ENCODE data around the gene GOLGA6L10. TPM values are rescaled to one million over a fixed set of nuclear protein-coding genes. Genes with fewer than 3 reads are reported as not detected.

GOLGA6L10 gene
- total and polyA plus RNA-seq, 9 of the 15 experiments (the other 6 are each of a cell fraction or from before 2014, with no cell fraction given), result 0.32 to 7.1 (median 2.0) TPM

DNA sequence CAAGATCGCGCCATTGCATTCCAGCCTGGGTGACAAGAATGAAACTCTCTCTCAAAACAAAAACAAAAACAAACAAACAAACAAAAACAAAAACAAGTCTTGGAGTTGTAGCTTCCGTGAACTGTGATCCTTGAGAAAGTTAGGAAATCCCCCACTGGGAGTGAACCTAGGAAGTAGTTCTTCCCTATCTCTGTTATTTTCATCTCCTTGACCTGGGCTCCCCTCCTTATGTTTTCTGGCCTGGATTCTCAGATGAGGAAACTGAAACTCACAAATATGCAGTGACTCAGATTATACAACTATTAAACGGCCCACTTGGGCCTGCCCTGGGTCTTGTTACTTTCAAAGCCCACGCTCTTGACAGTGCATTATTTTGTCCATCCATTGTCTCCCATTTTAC, 57.0 kb downstream of the GOLGA6L10 start:
- DNase-seq (ENCODE audit: extremely low read depth in 1 of 4, low spot score in 3 of 4) (no peak), ATAC-seq (no peak), FAIRE-seq (no peak)
- H2AFZ ChIP-seq (ENCODE audit: low read depth, low read length), result no peak overlapping the region
- H3K27ac ChIP-seq (ENCODE audit: extremely low read depth, low read depth, low read length), result no peak overlapping the region
- H3K36me3 ChIP-seq (ENCODE audit: control insufficient read depth, insufficient read depth, low read length), result no peaks in the 10 kb centered on the region
- H3K9ac ChIP-seq (ENCODE audit: insufficient read depth in 1 of 2, low read depth in 2 of 2, low read length in 2 of 2), result no peak overlapping the region
- no peak overlapping the region for H3K4me3 ChIP-seq
- H4K20me1 ChIP-seq (replicated peaks; ENCODE audit: control insufficient read depth, insufficient read depth, low read length), result no peaks in the 10 kb centered on the region
- H3K9me3 ChIP-seq (replicated peaks; ENCODE audit: control insufficient read depth, insufficient read depth, low read depth, low read length), result no peaks in the 10 kb centered on the region
- BruUV-seq (replicated peaks), result no TSS peak
- ChIA-PET CTCF (ENCODE audit: low intra/inter-chr PET ratio) (no interaction called here), POLR2A (no interaction called here)
- H3K9me1 ChIP-seq (ENCODE audit: control insufficient read depth, insufficient read depth, low read length), result no peaks in the 10 kb centered on the region
- in situ Hi-C loops (cut with MboI), result no loop called here
- H3K4me2 ChIP-seq (ENCODE audit: insufficient read depth, low read length), result no peak overlapping the region
- 55% methylated on average over 5 of the region's 5 CpGs for WGBS (ENCODE audit: insufficient coverage, low coverage, missing lambda C conversion rate)
- TF ChIP-seq RCOR1 (IDR thresholded peaks at IDR 0.05; ENCODE audit: borderline replicate concordance in 1 of 2, low read depth in 2 of 2, low read length in 2 of 2), result no peak
- H3K79me2 ChIP-seq (ENCODE audit: control insufficient read depth, insufficient read depth, low read length), result no peaks in the 10 kb centered on the region
- intact Hi-C loops (cut with micrococcal nuclease), result no loop called here
- H3K4me1 ChIP-seq (replicated peaks in 1 of 2; ENCODE audit: control insufficient read depth in 2 of 2, insufficient read depth in 2 of 2, low read length in 2 of 2), result peaks cover 0 to 2% of the 10 kb centered on the region in 2 experiments; a peak in 2 of 5 replicates
- no peaks in the 10 kb centered on the region for H3K27me3 ChIP-seq (ENCODE audit: control insufficient read depth in 2 of 2, insufficient read depth in 2 of 2, low read length in 2 of 2)

Other genes starting within 250 kb of the GOLGA6L10 start
- gene EFL1, start 86.7 kb downstream of the GOLGA6L10 start, total RNA-seq (2014; rRNA removed), result 14.0 and 18.0 TPM in 2 replicates
- gene EFL1, start 86.7 kb downstream of the GOLGA6L10 start, total RNA-seq (2014; rRNA removed; fragmentation: Illumina TruSeq; extraction: Trizol), result 24.3 and 26.6 TPM in 2 replicates
- 21.8 and 23.0 TPM in 2 replicates for gene EFL1, start 86.7 kb downstream of the GOLGA6L10 start, total RNA-seq (2015; rRNA removed; fragmentation: Illumina TruSeq; extraction: Trizol)
- 16.6 and 17.4 TPM in 2 replicates for gene EFL1, start 86.7 kb downstream of the GOLGA6L10 start, total RNA-seq (2021)
- 17.1 and 26.2 TPM in 2 replicates for gene EFL1, start 86.7 kb downstream of the GOLGA6L10 start, polyA plus RNA-seq (2011; rRNA removed)
- 17.9 and 32.5 TPM in 2 replicates for gene EFL1, start 86.7 kb downstream of the GOLGA6L10 start, polyA plus RNA-seq (2014; fragmentation: Illumina TruSeq; extraction: Trizol)
- gene EFL1, start 86.7 kb downstream of the GOLGA6L10 start, polyA plus RNA-seq (2014; fragmentation: Nextera tagmentation; extraction: Ambion mirVana), result 10 to 100 TPM in 1 of 2 experiments, 1 to 10 TPM in 1; 4.8 to 16.9 TPM
- 13.4 and 14.7 TPM in 2 replicates for gene EFL1, start 86.7 kb downstream of the GOLGA6L10 start, polyA plus RNA-seq (2014; rRNA removed)
- 3.2 and 8.5 TPM in 2 replicates for gene SAXO2, start 86.7 kb downstream of the GOLGA6L10 start, total RNA-seq (2014; rRNA removed)
- gene SAXO2, start 86.7 kb downstream of the GOLGA6L10 start, total RNA-seq (2014; rRNA removed; fragmentation: Illumina TruSeq; extraction: Trizol), result 3.1 and 3.6 TPM in 2 replicates
- gene SAXO2, start 86.7 kb downstream of the GOLGA6L10 start, total RNA-seq (2015; rRNA removed; fragmentation: Illumina TruSeq; extraction: Trizol), result 5.0 and 8.6 TPM in 2 replicates
- gene SAXO2, start 86.7 kb downstream of the GOLGA6L10 start, total RNA-seq (2021), result 5.7 and 8.2 TPM in 2 replicates
- 12.0 and 14.2 TPM in 2 replicates for gene SAXO2, start 86.7 kb downstream of the GOLGA6L10 start, polyA plus RNA-seq (2011; rRNA removed)
- 3.8 and 4.5 TPM in 2 replicates for gene SAXO2, start 86.7 kb downstream of the GOLGA6L10 start, polyA plus RNA-seq (2014; fragmentation: Illumina TruSeq; extraction: Trizol)
- 1 to 10 TPM; 6.0 to 9.5 TPM for gene SAXO2, start 86.7 kb downstream of the GOLGA6L10 start, polyA plus RNA-seq (2014; fragmentation: Nextera tagmentation; extraction: Ambion mirVana)
- gene SAXO2, start 86.7 kb downstream of the GOLGA6L10 start, polyA plus RNA-seq (2014; rRNA removed), result 9.6 and 10.0 TPM in 2 replicates
- 6.4 and 7.0 TPM in 2 replicates for gene GOLGA6L9, start 80.3 kb upstream of the GOLGA6L10 start, total RNA-seq (2014; rRNA removed)
- 4.0 and 4.4 TPM in 2 replicates for gene GOLGA6L9, start 80.3 kb upstream of the GOLGA6L10 start, total RNA-seq (2014; rRNA removed; fragmentation: Illumina TruSeq; extraction: Trizol)
- 4.9 and 5.8 TPM in 2 replicates for gene GOLGA6L9, start 80.3 kb upstream of the GOLGA6L10 start, total RNA-seq (2015; rRNA removed; fragmentation: Illumina TruSeq; extraction: Trizol)
- gene GOLGA6L9, start 80.3 kb upstream of the GOLGA6L10 start, total RNA-seq (2021), result 2.6 and 3.2 TPM in 2 replicates
- 5.7 and 6.8 TPM in 2 replicates for gene GOLGA6L9, start 80.3 kb upstream of the GOLGA6L10 start, polyA plus RNA-seq (2011; rRNA removed)
- 6.7 and 7.0 TPM in 2 replicates for gene GOLGA6L9, start 80.3 kb upstream of the GOLGA6L10 start, polyA plus RNA-seq (2014; fragmentation: Illumina TruSeq; extraction: Trizol)
- 1 to 10 TPM; 1.1 to 1.2 TPM for gene GOLGA6L9, start 80.3 kb upstream of the GOLGA6L10 start, polyA plus RNA-seq (2014; fragmentation: Nextera tagmentation; extraction: Ambion mirVana)
- 7.9 and 11.4 TPM in 2 replicates for gene GOLGA6L9, start 80.3 kb upstream of the GOLGA6L10 start, polyA plus RNA-seq (2014; rRNA removed)
- gene RPS17, start 191.0 kb upstream of the GOLGA6L10 start, total RNA-seq (2014; rRNA removed), result 4,669 and 6,363 TPM in 2 replicates
- 4,513 and 5,229 TPM in 2 replicates for gene RPS17, start 191.0 kb upstream of the GOLGA6L10 start, total RNA-seq (2014; rRNA removed; fragmentation: Illumina TruSeq; extraction: Trizol)
- gene RPS17, start 191.0 kb upstream of the GOLGA6L10 start, total RNA-seq (2015; rRNA removed; fragmentation: Illumina TruSeq; extraction: Trizol), result 5,690 and 6,000 TPM in 2 replicates
- 2,376 and 2,708 TPM in 2 replicates for gene RPS17, start 191.0 kb upstream of the GOLGA6L10 start, total RNA-seq (2021)
- gene RPS17, start 191.0 kb upstream of the GOLGA6L10 start, polyA plus RNA-seq (2011; rRNA removed), result 5,062 and 5,477 TPM in 2 replicates
- 2,686 and 3,105 TPM in 2 replicates for gene RPS17, start 191.0 kb upstream of the GOLGA6L10 start, polyA plus RNA-seq (2014; fragmentation: Illumina TruSeq; extraction: Trizol)
- gene RPS17, start 191.0 kb upstream of the GOLGA6L10 start, polyA plus RNA-seq (2014; fragmentation: Nextera tagmentation; extraction: Ambion mirVana), result 1,000 to 10,000 TPM; 1,988 to 2,233 TPM
- 6,515 and 6,851 TPM in 2 replicates for gene RPS17, start 191.0 kb upstream of the GOLGA6L10 start, polyA plus RNA-seq (2014; rRNA removed)

Data from K562 (cell line).